GM19238 (cell line): ENCODE measurements around the gene HMGN3.

Experiments
- DNase-seq: peaks from one replicate; pipeline ENCODE4 v3.0.0; 2011; ENCODE audit warnings: low spot score; ENCODE audit not compliant: insufficient read length

Gene HMGN3

GRCh38 chr6:79186564-79186963 lies 47.9 kb downstream of the HMGN3 start:
- no peak for DNase-seq

GRCh38 chr6:79184641-79185040 lies 49.8 kb downstream of the HMGN3 start:
- no peak for DNase-seq

- DNase-seq, result no peak
These were observed 50.4 kb downstream of the HMGN3 start for GRCh38 chr6:79184086-79184485.

- DNase-seq, result no peak
These were observed 54.4 kb downstream of the HMGN3 start for GRCh38 chr6:79180052-79180451.

GRCh38 chr6:79173378-79173777 lies 61.1 kb downstream of the HMGN3 start:
- no peak for DNase-seq

- no peak for DNase-seq
These were observed 63.5 kb downstream of the HMGN3 start for GRCh38 chr6:79170959-79171358.

- DNase-seq, result no peak
These were observed 64.1 kb downstream of the HMGN3 start for GRCh38 chr6:79170431-79170830.

GRCh38 chr6:79168695-79168980 lies 65.8 kb downstream of the HMGN3 start:
- DNase-seq, result no peak

- no peak for DNase-seq
These were observed 66.4 kb downstream of the HMGN3 start for GRCh38 chr6:79167931-79168694.

GRCh38 chr6:79159846-79160245 lies 74.6 kb downstream of the HMGN3 start:
- DNase-seq, result no peak

GRCh38 chr6:79158856-79159516 lies 75.5 kb downstream of the HMGN3 start:
- no peak for DNase-seq

GRCh38 chr6:79157961-79158644 lies 76.4 kb downstream of the HMGN3 start:
- no peak for DNase-seq

GRCh38 chr6:79152269-79152737 lies 82.2 kb downstream of the HMGN3 start:
- DNase-seq, result no peak
